KOPT-K1 (cell line): ENCODE data around the gene AGMAT.
"Not testable (repeated sequence)": the region's sequence is repeated elsewhere in the genome, so short reads cannot be mapped to it uniquely, and the experiment has no call there.

Experiments
- H3K27ac ChIP-seq: fragments of 200-600 bp; sonication (generic); 2 replicates; pipeline ENCODE4 v1.5.1; 2016; ENCODE audit warnings: antibody characterized with exemption, mild to moderate bottlenecking, low read depth, low read length; ENCODE audit not compliant: poor library complexity, severe bottlenecking
- H3K36me3 ChIP-seq: fragments of 200-600 bp; sonication (generic); 2 replicates; pipeline ENCODE4 v1.5.1; 2017; ENCODE audit warnings: antibody characterized with exemption, mild to moderate bottlenecking, low read length, moderate library complexity; ENCODE audit not compliant: insufficient read depth
- H3K9me3 ChIP-seq: fragments of 200-600 bp; sonication (generic); 2 replicates; pipeline ENCODE4 v1.5.1; 2017; ENCODE audit warnings: antibody characterized with exemption, low read length, mild to moderate bottlenecking; ENCODE audit not compliant: insufficient read depth, poor library complexity, severe bottlenecking

AGMAT gene

GRCh38 chr1:15618655-15619525 lies 34.0 kb upstream of the AGMAT start:
- Histone ChIP-seq H3K9me3 (no peaks in the 10 kb centered on the region), H3K27ac (peak overlapping the region; percentile 78), H3K36me3 (peaks cover 4% of the 10 kb centered on the region)

GRCh38 chr1:15618077-15618654 lies 33.3 kb upstream of the AGMAT start:
- H3K9me3 ChIP-seq, result no peaks in the 10 kb centered on the region
- peak overlapping the region; percentile 78 for H3K27ac ChIP-seq
- H3K36me3 ChIP-seq, result peaks cover 4% of the 10 kb centered on the region

GRCh38 chr1:15617173-15618076 lies 32.6 kb upstream of the AGMAT start, which contains the start of gene DDI2:
DDI2 (plus strand) TSS chr1:15617458; CDS start chr1:15617671, 213 bp downstream.
- peak within 1 kb of the TSS; percentile 78 for H3K27ac ChIP-seq
- peaks cover 4% of the 10 kb centered on the region for H3K36me3 ChIP-seq
- no peaks in the 10 kb centered on the region for H3K9me3 ChIP-seq

- no peaks in the 10 kb centered on the region for H3K9me3 ChIP-seq
- peaks cover 4% of the 10 kb centered on the region for H3K36me3 ChIP-seq
- H3K27ac ChIP-seq, result peak overlapping the region; percentile 78
Measured at GRCh38 chr1:15616373-15617172, 31.7 kb upstream of the AGMAT start.

- Histone ChIP-seq H3K36me3 (no peaks in the 10 kb centered on the region), H3K27ac (no peak overlapping the region), H3K9me3 (no peaks in the 10 kb centered on the region)
Measured at GRCh38 chr1:15610167-15610566, 25.3 kb upstream of the AGMAT start.

- no peaks in the 10 kb centered on the region for H3K9me3 ChIP-seq
- no peak overlapping the region for H3K27ac ChIP-seq
- H3K36me3 ChIP-seq, result no peaks in the 10 kb centered on the region
Measured at GRCh38 chr1:15609631-15610030, 24.8 kb upstream of the AGMAT start.

GRCh38 chr1:15605398-15606383 lies 20.8 kb upstream of the AGMAT start:
- H3K36me3 ChIP-seq, result no peaks in the 10 kb centered on the region
- H3K9me3 ChIP-seq, result no peaks in the 10 kb centered on the region
- no peak overlapping the region for H3K27ac ChIP-seq

- not testable (repeated sequence) for H3K36me3 ChIP-seq, H3K9me3 ChIP-seq, H3K27ac ChIP-seq
Measured at GRCh38 chr1:15604400-15604799, 19.5 kb upstream of the AGMAT start.

- not testable (repeated sequence) for H3K9me3 ChIP-seq, H3K27ac ChIP-seq, H3K36me3 ChIP-seq
Measured at GRCh38 chr1:15603966-15604282, 19.1 kb upstream of the AGMAT start.

GRCh38 chr1:15603050-15603965 lies 18.5 kb upstream of the AGMAT start:
- Histone ChIP-seq H3K9me3 (no peaks in the 10 kb centered on the region), H3K36me3 (no peaks in the 10 kb centered on the region), H3K27ac (no peak overlapping the region)

- H3K36me3 ChIP-seq, result no peaks in the 10 kb centered on the region
- no peak overlapping the region for H3K27ac ChIP-seq
- no peaks in the 10 kb centered on the region for H3K9me3 ChIP-seq
Measured at GRCh38 chr1:15598436-15598835, 13.6 kb upstream of the AGMAT start.

- H3K36me3 ChIP-seq, result no peaks in the 10 kb centered on the region
- H3K9me3 ChIP-seq, result no peaks in the 10 kb centered on the region
- H3K27ac ChIP-seq, result no peak overlapping the region
Measured at GRCh38 chr1:15595809-15596617, 11.2 kb upstream of the AGMAT start.
